Rectal smooth muscle tissue (tissue), 1 donor: ENCODE data around the gene HIGD1A.

Source experiments
- H3K27ac ChIP-seq: one replicate; pipeline ENCODE4 v1.7.0; 2013; ENCODE audit warnings: low read depth, low read length, inconsistent platforms
- H3K27me3 ChIP-seq: one replicate; pipeline ENCODE4 v1.7.0; 2013; ENCODE audit warnings: low read length; ENCODE audit not compliant: control insufficient read depth, insufficient read depth
- H3K36me3 ChIP-seq: one replicate; pipeline ENCODE4 v1.7.0; 2013; ENCODE audit warnings: low read length; ENCODE audit not compliant: control insufficient read depth, insufficient read depth
- H3K4me1 ChIP-seq: one replicate; pipeline ENCODE4 v1.7.0; 2013; ENCODE audit warnings: low read length; ENCODE audit not compliant: control insufficient read depth, insufficient read depth
- H3K4me3 ChIP-seq: one replicate; pipeline ENCODE4 v1.7.0; 2013; ENCODE audit warnings: low read length
- H3K9ac ChIP-seq: one replicate; pipeline ENCODE4 v1.7.0; 2013; ENCODE audit warnings: low read length

HIGD1A gene

DNA sequence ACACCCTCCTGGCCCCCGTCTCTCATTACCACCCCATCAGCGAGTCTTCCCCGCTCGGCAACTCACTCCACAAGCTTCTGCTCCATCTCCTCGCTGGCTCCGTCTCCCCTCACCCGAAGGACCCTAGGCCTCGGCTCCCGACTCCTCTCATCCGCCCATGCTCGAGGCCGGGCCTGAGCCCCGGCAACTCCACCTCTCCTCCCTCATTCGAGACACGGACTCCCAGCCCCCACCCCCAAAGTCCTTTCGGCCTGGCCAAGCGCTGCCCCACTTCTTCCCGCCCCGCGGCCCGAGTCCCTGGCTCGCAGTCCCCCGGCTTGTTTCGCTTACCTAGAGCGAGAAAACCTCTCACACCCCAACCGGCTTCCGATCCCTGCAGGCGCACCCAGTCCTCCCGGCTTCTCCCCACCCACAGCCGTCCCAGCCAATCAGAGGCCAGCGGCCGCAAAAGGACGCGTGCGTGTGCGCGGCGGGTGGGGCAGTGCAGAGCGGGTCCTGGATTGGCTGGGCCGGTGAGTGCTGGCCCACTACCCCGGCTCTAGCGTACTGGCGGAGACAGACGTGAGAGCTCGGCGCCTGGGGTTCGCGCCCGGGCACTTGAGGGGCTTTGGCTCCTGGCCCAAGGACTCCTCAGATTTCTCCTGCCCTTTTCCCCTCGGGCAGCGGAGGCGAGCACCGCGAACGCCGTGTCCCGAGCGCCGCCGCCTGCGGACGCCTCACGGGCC lies at the start of gene HIGD1A:
Gene HIGD1A, minus strand, starts transcription at position 385 of the 725 bp plus-strand sequence. CDS start 10,237 bp downstream, outside the sequence.
- H3K4me1 ChIP-seq = peaks cover 16% of the 10 kb centered on the region
- H3K4me3 ChIP-seq = peak within 1 kb of the TSS; percentile 95

GRCh38 chr3:42853739-42854302 lies 49.5 kb upstream of the HIGD1A start:
- H3K27ac ChIP-seq = no peak overlapping the region
- no peaks in the 10 kb centered on the region for H3K4me1 ChIP-seq
- no peak overlapping the region for H3K4me3 ChIP-seq
- no peak overlapping the region for H3K9ac ChIP-seq
- no peaks in the 10 kb centered on the region for H3K36me3 ChIP-seq
- H3K27me3 ChIP-seq = no peaks in the 10 kb centered on the region

More for the DNA sequence above, at the start of gene HIGD1A:
- Histone ChIP-seq H3K9ac (peak within 1 kb of the TSS; percentile 98), H3K36me3 (no peaks in the 10 kb centered on the region), H3K27ac (peak within 1 kb of the TSS; percentile 96), H3K27me3 (no peaks in the 10 kb centered on the region)

GRCh38 chr3:42853056-42853455 lies 48.8 kb upstream of the HIGD1A start:
- no peaks in the 10 kb centered on the region for H3K4me1 ChIP-seq
- no peaks in the 10 kb centered on the region for H3K27me3 ChIP-seq
- no peak overlapping the region for H3K9ac ChIP-seq
- H3K36me3 ChIP-seq = no peaks in the 10 kb centered on the region
- H3K4me3 ChIP-seq = no peak overlapping the region
- no peak overlapping the region for H3K27ac ChIP-seq

DNA sequence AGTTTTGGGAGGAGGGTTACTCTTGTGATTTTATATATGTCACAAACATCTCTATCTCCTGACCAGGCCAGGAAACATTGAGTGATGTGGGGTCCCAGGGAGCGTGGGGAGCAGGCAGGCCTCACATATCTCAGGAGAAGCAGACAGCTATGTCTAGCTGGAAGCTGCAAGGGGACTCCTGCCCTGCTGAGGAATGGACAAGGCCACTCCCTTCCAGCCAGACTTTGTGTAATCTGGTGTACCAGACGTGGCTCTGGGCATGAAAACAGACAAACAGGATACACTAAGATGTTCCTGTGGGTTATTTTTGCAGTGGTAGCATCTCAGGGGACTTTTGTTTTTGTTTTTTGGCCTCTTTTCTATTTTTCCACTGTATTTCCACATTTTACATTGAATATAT lies 48.2 kb upstream of the HIGD1A start:
- Histone ChIP-seq H3K27ac (no peak overlapping the region), H3K9ac (no peak overlapping the region)

GRCh38 chr3:42851228-42851834 lies 47.0 kb upstream of the HIGD1A start:
- H3K9ac ChIP-seq = no peak overlapping the region
- H3K4me3 ChIP-seq = no peak overlapping the region
- H3K27ac ChIP-seq = no peak overlapping the region
- no peaks in the 10 kb centered on the region for H3K36me3 ChIP-seq
- H3K4me1 ChIP-seq = peaks cover 6% of the 10 kb centered on the region
- H3K27me3 ChIP-seq = no peaks in the 10 kb centered on the region

More for the DNA sequence above, 48.2 kb upstream of the HIGD1A start:
- no peaks in the 10 kb centered on the region for H3K27me3 ChIP-seq
- H3K4me1 ChIP-seq = no peaks in the 10 kb centered on the region
- H3K36me3 ChIP-seq = no peaks in the 10 kb centered on the region
- no peak overlapping the region for H3K4me3 ChIP-seq

- Histone ChIP-seq H3K4me1 (peaks cover 9% of the 10 kb centered on the region), H3K27ac (no peak overlapping the region), H3K36me3 (no peaks in the 10 kb centered on the region), H3K27me3 (no peaks in the 10 kb centered on the region), H3K9ac (no peak overlapping the region), H3K4me3 (no peak overlapping the region)
Measured at GRCh38 chr3:42850263-42850662, 46.0 kb upstream of the HIGD1A start.

DNA sequence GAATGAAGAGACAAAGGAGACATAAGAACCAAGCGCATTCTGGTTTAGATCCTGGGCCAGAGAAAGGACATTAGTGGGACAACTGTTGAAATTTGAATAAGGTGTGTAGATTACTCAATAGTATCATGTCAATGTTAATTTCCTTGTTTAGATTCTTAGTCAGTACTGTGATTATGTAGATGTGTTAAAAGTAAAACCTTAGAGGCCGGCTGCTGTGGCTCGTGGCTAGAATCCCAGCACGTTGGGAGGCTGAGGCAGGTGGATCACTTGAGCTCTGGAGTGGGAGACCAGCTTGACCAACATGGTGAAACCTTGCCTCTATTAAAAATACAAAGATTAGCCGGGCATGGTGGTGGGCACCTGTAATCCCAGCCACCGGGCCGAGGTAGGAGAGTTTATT lies 44.7 kb upstream of the HIGD1A start:
- Histone ChIP-seq H3K27ac (no peak overlapping the region), H3K9ac (no peak overlapping the region), H3K4me1 (peaks cover 9% of the 10 kb centered on the region), H3K36me3 (no peaks in the 10 kb centered on the region), H3K4me3 (no peak overlapping the region), H3K27me3 (no peaks in the 10 kb centered on the region)

- peaks cover 12% of the 10 kb centered on the region for H3K4me1 ChIP-seq
- H3K36me3 ChIP-seq = no peaks in the 10 kb centered on the region
- no peak overlapping the region for H3K4me3 ChIP-seq
- peak overlapping the region; percentile 15 for H3K27ac ChIP-seq
- H3K27me3 ChIP-seq = no peaks in the 10 kb centered on the region
- no peak overlapping the region for H3K9ac ChIP-seq
Measured at GRCh38 chr3:42847731-42848130, 43.4 kb upstream of the HIGD1A start.

- Histone ChIP-seq H3K36me3 (no peaks in the 10 kb centered on the region), H3K4me1 (peaks cover 12% of the 10 kb centered on the region), H3K9ac (no peak overlapping the region), H3K4me3 (no peak overlapping the region), H3K27me3 (no peaks in the 10 kb centered on the region), H3K27ac (peak overlapping the region; percentile 15)
Measured at GRCh38 chr3:42846685-42847522, 42.6 kb upstream of the HIGD1A start.

DNA sequence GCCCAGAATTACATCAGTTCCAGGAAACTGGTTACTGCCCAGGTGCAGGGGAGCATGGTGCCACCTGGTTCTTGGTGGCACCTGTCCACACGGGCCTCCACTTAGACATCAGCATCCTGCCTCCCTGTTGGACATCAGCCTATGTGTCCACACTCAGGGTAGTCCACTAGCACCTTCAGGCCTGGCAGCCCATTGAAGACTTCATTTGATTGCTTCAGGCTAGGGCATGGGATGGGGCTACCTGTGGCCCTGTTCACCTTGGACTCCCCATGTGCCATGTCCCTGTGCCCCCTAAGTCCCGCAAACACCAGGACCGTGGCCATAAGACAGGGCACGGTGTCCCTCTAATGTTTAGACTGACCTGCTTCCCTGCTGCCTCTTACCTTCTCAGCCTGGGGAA lies 40.5 kb upstream of the HIGD1A start:
- H3K9ac ChIP-seq = no peak overlapping the region
- H3K4me3 ChIP-seq = no peak overlapping the region
- peaks cover 12% of the 10 kb centered on the region for H3K4me1 ChIP-seq
- H3K27me3 ChIP-seq = no peaks in the 10 kb centered on the region
- no peak overlapping the region for H3K27ac ChIP-seq
- H3K36me3 ChIP-seq = no peaks in the 10 kb centered on the region

GRCh38 chr3:42844412-42844713 lies 40.1 kb upstream of the HIGD1A start:
- H3K27me3 ChIP-seq = no peaks in the 10 kb centered on the region
- H3K36me3 ChIP-seq = no peaks in the 10 kb centered on the region
- no peak overlapping the region for H3K9ac ChIP-seq
- H3K4me1 ChIP-seq = peaks cover 12% of the 10 kb centered on the region
- no peak overlapping the region for H3K27ac ChIP-seq
- no peak overlapping the region for H3K4me3 ChIP-seq

DNA sequence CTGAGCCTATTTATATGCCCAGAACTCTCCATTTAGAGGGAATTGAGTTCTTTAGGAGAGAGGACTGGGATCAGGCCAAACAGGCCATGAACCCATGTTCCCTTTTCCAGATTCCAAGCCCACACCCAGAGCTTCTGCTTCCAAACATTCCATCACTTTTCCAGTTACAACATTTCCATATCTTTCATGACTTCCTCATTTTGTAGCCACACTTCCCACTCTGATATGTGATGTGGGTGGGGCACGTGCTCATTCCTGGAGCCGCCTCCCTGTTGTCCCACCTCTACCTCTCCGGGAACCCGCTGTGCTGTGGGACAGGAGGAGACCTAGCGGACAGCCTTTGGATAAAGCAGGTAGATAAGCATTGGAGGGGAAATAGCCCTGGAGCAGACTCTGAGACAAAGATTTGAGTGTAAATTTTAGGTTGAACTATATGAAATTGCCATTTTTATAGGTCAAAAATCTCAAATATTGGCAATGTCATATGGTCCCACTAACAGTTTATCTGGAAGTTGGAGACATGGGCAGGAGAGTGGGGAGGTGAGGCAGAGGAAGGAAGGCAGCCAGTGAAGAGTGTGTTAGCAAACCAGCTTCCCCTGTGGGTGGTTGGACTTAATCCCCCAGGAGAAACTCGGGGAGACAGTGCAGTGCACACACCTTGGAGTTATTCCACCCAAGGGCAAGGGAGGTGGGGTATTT lies 39.6 kb upstream of the HIGD1A start:
- Histone ChIP-seq H3K27me3 (no peaks in the 10 kb centered on the region), H3K36me3 (no peaks in the 10 kb centered on the region), H3K4me1 (peaks cover 12% of the 10 kb centered on the region), H3K9ac (no peak overlapping the region), H3K4me3 (no peak overlapping the region), H3K27ac (no peak overlapping the region)
